ENCODE data around the gene RNF13.

DNA sequence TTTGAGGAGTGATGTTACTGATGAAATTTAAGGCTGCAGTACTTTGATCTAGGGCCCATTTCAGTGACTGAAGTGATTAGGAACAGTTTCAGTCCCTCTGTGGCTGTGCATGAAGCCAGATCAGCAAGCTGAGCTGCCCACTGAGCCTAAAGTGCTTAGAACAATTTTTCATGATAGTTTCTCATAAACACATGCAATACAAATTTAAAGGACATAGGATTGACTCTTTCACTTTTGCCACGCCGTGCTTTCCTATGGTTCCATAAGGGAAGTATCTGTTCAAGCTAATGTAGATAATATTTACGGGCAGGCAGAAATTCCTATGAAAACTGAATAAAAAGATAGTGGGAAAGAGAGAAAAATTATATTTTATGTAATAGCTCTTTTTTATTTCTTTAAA is 31.3 kb upstream of the RNF13 start:
- TF ChIP-seq, protein P1, sequence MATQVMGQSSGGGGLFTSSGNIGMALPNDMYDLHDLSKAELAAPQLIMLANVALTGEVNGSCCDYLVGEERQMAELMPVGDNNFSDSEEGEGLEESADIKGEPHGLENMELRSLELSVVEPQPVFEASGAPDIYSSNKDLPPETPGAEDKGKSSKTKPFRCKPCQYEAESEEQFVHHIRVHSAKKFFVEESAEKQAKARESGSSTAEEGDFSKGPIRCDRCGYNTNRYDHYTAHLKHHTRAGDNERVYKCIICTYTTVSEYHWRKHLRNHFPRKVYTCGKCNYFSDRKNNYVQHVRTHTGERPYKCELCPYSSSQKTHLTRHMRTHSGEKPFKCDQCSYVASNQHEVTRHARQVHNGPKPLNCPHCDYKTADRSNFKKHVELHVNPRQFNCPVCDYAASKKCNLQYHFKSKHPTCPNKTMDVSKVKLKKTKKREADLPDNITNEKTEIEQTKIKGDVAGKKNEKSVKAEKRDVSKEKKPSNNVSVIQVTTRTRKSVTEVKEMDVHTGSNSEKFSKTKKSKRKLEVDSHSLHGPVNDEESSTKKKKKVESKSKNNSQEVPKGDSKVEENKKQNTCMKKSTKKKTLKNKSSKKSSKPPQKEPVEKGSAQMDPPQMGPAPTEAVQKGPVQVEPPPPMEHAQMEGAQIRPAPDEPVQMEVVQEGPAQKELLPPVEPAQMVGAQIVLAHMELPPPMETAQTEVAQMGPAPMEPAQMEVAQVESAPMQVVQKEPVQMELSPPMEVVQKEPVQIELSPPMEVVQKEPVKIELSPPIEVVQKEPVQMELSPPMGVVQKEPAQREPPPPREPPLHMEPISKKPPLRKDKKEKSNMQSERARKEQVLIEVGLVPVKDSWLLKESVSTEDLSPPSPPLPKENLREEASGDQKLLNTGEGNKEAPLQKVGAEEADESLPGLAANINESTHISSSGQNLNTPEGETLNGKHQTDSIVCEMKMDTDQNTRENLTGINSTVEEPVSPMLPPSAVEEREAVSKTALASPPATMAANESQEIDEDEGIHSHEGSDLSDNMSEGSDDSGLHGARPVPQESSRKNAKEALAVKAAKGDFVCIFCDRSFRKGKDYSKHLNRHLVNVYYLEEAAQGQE (IDR thresholded peaks at IDR 0.05; ENCODE audit: insufficient read depth in 1 of 2, low read depth in 2 of 2, low read length in 2 of 2): no peak
- no peak for TF ChIP-seq SIN3A (IDR thresholded peaks at IDR 0.05; ENCODE audit: borderline replicate concordance, insufficient read depth, low read length)
